Vagina (tissue), 2 donors: ENCODE data around the gene NEMF.

Experiments
- POLR2A ChIP-seq, 2 donors: fragments of 450-650 bp; IDR thresholded peaks; one replicate each; pipeline ENCODE4 v1.6.1; 2017; ENCODE audit warnings: antibody characterized with exemption in 2 of 2, mild to moderate bottlenecking in 2 of 2, moderate library complexity in 2 of 2
- POLR2AphosphoS5 ChIP-seq, 2 donors: sonication (generic); formaldehyde crosslinking; IDR thresholded peaks; one replicate each; pipeline ENCODE4 v1.9.0; 2017; ENCODE audit warnings: antibody characterized with exemption in 2 of 2, mild to moderate bottlenecking in 2 of 2, low read depth in 1 of 2; ENCODE audit not compliant: insufficient read depth in 1 of 2
- TF ChIP-seq, protein P1 (sequence below), 3 experiments: fragments of 450-650 bp in 2 of 3; fragments of 200-600 bp in 1 of 3; sonication (generic) in 1 of 3; IDR thresholded peaks; one replicate each; pipeline ENCODE4 v1.5.1; 2017 to 2019; ENCODE audit warnings: antibody characterized with exemption in 3 of 3, mild to moderate bottlenecking in 2 of 3, moderate library complexity in 2 of 3

DNA sequence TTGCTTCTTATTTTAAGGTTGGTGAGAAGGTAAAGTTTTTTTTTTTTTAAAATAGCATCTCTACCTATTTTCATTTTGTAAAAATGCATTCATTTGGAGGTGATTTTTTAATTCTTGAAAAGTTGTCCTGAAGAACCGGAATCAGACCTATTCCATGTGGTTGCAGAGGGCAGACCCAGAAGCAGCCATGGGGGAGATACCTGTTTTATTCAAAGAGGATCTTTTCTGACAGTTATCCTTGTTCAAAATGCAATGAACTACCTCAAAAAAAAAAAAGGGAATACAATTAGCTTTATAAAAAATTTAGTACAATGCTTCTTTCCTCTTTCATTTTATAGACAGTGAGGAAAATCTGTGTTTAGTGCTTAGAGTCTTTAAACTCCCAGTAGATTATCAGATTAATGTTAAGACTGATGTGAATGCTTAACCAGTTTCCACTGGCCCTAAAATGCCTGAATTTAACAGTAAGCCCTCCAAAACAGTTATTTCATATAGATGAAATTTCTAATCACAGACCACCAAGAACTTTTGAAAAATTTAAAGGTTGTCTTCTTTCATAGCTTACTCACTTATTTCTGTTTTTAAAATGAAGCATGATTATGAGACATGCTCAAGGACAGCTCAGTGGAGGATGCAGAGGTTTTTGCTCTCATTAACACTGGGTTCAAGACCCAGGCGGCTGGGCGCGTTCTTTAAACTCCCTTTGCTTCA, 8.6 kb upstream of the NEMF start:
- TF ChIP-seq, protein P1, sequence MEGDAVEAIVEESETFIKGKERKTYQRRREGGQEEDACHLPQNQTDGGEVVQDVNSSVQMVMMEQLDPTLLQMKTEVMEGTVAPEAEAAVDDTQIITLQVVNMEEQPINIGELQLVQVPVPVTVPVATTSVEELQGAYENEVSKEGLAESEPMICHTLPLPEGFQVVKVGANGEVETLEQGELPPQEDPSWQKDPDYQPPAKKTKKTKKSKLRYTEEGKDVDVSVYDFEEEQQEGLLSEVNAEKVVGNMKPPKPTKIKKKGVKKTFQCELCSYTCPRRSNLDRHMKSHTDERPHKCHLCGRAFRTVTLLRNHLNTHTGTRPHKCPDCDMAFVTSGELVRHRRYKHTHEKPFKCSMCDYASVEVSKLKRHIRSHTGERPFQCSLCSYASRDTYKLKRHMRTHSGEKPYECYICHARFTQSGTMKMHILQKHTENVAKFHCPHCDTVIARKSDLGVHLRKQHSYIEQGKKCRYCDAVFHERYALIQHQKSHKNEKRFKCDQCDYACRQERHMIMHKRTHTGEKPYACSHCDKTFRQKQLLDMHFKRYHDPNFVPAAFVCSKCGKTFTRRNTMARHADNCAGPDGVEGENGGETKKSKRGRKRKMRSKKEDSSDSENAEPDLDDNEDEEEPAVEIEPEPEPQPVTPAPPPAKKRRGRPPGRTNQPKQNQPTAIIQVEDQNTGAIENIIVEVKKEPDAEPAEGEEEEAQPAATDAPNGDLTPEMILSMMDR (IDR thresholded peaks at IDR 0.05) = no peak
- TF ChIP-seq POLR2AphosphoS5 (IDR thresholded peaks at IDR 0.05; ENCODE audit: insufficient read depth in 1 of 2, low read depth in 1 of 2) (no peak), POLR2A (IDR thresholded peaks at IDR 0.05) (no peak)
